HG03103 (cell line): ENCODE results near the gene RAB11FIP3.

Source experiments
- ATAC-seq: cut with Tn5 transposase; IDR thresholded peaks from one replicate; pipeline ENCODE4 v1.9.1; 2021; ENCODE audit warnings: low read depth; ENCODE audit not compliant: unreplicated experiment

Gene RAB11FIP3

GRCh38 chr16:528111-529011 is 102.9 kb downstream of the RAB11FIP3 start:
- no peak for ATAC-seq

GRCh38 chr16:529012-529575 is 103.6 kb downstream of the RAB11FIP3 start:
- no peak for ATAC-seq

GRCh38 chr16:530111-530817 is 104.8 kb downstream of the RAB11FIP3 start:
- ATAC-seq: no peak

GRCh38 chr16:531494-532125 is 106.2 kb downstream of the RAB11FIP3 start:
- ATAC-seq: no peak

GRCh38 chr16:533391-534123 is 108.1 kb downstream of the RAB11FIP3 start:
- no peak for ATAC-seq

GRCh38 chr16:534135-534534 is 108.7 kb downstream of the RAB11FIP3 start:
- ATAC-seq: no peak

GRCh38 chr16:534856-535445 is 109.5 kb downstream of the RAB11FIP3 start:
- no peak for ATAC-seq

GRCh38 chr16:535446-536405 is 110.3 kb downstream of the RAB11FIP3 start:
- no peak for ATAC-seq

- ATAC-seq: no peak
These were observed 111.3 kb downstream of the RAB11FIP3 start for GRCh38 chr16:536746-537145.

- no peak for ATAC-seq
These were observed 112.2 kb downstream of the RAB11FIP3 start for GRCh38 chr16:537415-538335.

GRCh38 chr16:539901-540530 is 114.6 kb downstream of the RAB11FIP3 start:
- ATAC-seq: no peak

GRCh38 chr16:540645-541340 is 115.3 kb downstream of the RAB11FIP3 start:
- no peak for ATAC-seq

- ATAC-seq: no peak
These were observed 118.1 kb downstream of the RAB11FIP3 start for GRCh38 chr16:543301-544164.

GRCh38 chr16:544517-544916 is 119.1 kb downstream of the RAB11FIP3 start:
- no peak for ATAC-seq

GRCh38 chr16:546909-547770 is 121.7 kb downstream of the RAB11FIP3 start:
- ATAC-seq: no peak
